KMS-11 (cell line): ENCODE data around the gene MCTP2.

Experiments used
- H2AFZ ChIP-seq: fragments of 200-600 bp; sonication (generic); 2 replicates; pipeline ENCODE4 v1.6.1; 2016; ENCODE audit warnings: antibody characterized with exemption, mixed run types, low read depth
- H3K27ac ChIP-seq: fragments of 200-600 bp; sonication (generic); 2 replicates; pipeline ENCODE4 v1.6.1; 2016; ENCODE audit warnings: mild to moderate bottlenecking, mixed run types
- H3K27me3 ChIP-seq: fragments of 200-600 bp; sonication (generic); 2 replicates; pipeline ENCODE4 v1.6.1; 2017; ENCODE audit warnings: mild to moderate bottlenecking, low read depth, mixed run types, moderate library complexity; ENCODE audit not compliant: insufficient read depth
- H3K36me3 ChIP-seq: fragments of 200-600 bp; sonication (generic); 2 replicates; pipeline ENCODE4 v1.6.1; 2017; ENCODE audit warnings: mild to moderate bottlenecking, mixed run types; ENCODE audit not compliant: insufficient read depth
- H3K4me1 ChIP-seq: fragments of 200-600 bp; sonication (generic); 2 replicates; pipeline ENCODE4 v1.6.1; 2016; ENCODE audit warnings: mild to moderate bottlenecking, low read depth, mixed run types; ENCODE audit not compliant: poor library complexity, severe bottlenecking
- H3K4me2 ChIP-seq: fragments of 200-600 bp; sonication (generic); 2 replicates; pipeline ENCODE4 v1.7.0; 2016; ENCODE audit warnings: mild to moderate bottlenecking, mixed run types
- H3K4me3 ChIP-seq: fragments of 200-600 bp; sonication (generic); IDR thresholded peaks from 2 replicates; pipeline ENCODE4 v1.6.1; 2017; ENCODE audit warnings: low read depth, low read length, mixed read lengths; ENCODE audit not compliant: insufficient read depth
- H3K79me2 ChIP-seq: fragments of 200-600 bp; sonication (generic); 2 replicates; pipeline ENCODE4 v1.6.1; 2016; ENCODE audit warnings: low read depth, mixed run types; ENCODE audit not compliant: insufficient read depth
- H3K9ac ChIP-seq: fragments of 200-600 bp; sonication (generic); 2 replicates; pipeline ENCODE4 v1.6.1; 2016; ENCODE audit warnings: mild to moderate bottlenecking, mixed run types
- H4K20me1 ChIP-seq: fragments of 200-600 bp; sonication (generic); 2 replicates; pipeline ENCODE4 v1.6.1; 2016; ENCODE audit warnings: mild to moderate bottlenecking, mixed run types; ENCODE audit not compliant: insufficient read depth
- TF ChIP-seq, protein P1 (sequence below): fragments of 200-600 bp; sonication (generic); conservative IDR thresholded peaks from 2 replicates; pipeline ENCODE4 v1.6.1; 2017; ENCODE audit warnings: low read depth, mild to moderate bottlenecking, antibody characterized with exemption, low read length, moderate library complexity, mixed read lengths

The MCTP2 gene

DNA sequence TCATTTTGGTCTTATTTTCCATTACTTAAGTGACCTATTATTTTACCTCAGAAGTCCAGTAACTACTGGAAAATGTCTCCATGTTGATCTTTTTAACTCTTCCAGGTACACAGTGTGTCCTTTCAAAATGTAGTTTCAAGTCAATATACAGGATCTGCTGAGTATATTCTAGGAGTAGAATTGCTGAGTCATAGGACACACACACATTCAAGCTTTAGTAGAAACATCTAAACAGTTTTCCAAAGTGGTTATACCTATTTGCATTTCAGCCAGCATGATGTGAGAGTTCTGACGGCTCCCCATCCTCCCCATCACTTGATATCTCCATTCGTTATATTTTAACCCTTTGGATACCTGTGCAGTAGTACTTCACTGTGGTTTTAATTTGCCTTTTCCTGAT is 271.9 kb downstream of the MCTP2 start:
- Histone ChIP-seq H3K79me2 (no peaks in the 10 kb centered on the region), H3K4me2 (no peak overlapping the region), H3K36me3 (no peaks in the 10 kb centered on the region), H2AFZ (no peak overlapping the region), H4K20me1 (no peaks in the 10 kb centered on the region), H3K27ac (no peak overlapping the region), H3K9ac (no peak overlapping the region), H3K27me3 (no peaks in the 10 kb centered on the region), H3K4me1 (no peaks in the 10 kb centered on the region), H3K4me3 (no peak overlapping the region)
- TF ChIP-seq, protein P1, sequence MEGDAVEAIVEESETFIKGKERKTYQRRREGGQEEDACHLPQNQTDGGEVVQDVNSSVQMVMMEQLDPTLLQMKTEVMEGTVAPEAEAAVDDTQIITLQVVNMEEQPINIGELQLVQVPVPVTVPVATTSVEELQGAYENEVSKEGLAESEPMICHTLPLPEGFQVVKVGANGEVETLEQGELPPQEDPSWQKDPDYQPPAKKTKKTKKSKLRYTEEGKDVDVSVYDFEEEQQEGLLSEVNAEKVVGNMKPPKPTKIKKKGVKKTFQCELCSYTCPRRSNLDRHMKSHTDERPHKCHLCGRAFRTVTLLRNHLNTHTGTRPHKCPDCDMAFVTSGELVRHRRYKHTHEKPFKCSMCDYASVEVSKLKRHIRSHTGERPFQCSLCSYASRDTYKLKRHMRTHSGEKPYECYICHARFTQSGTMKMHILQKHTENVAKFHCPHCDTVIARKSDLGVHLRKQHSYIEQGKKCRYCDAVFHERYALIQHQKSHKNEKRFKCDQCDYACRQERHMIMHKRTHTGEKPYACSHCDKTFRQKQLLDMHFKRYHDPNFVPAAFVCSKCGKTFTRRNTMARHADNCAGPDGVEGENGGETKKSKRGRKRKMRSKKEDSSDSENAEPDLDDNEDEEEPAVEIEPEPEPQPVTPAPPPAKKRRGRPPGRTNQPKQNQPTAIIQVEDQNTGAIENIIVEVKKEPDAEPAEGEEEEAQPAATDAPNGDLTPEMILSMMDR = no peak

DNA sequence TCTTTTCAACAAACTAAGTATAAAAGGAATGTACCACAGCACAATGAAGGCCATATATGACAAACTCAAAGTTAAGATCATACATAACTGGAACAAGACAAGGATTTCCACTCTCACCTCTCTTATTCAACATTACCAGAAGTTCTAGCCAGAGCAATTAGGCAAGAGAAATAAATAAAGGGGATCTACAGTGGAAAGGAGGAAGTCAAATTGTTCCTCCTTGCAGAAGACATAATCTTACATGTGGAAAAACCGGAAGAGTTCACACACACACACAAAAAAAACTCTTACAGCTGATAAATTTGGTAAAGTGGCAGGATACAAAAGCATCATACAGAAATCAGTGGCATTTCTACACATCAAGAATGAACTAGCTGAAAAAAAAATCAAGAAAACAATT is 277.9 kb downstream of the MCTP2 start:
- Histone ChIP-seq H3K4me1 (no peaks in the 10 kb centered on the region), H3K27me3 (no peaks in the 10 kb centered on the region), H3K36me3 (no peaks in the 10 kb centered on the region), H3K4me2 (no peak overlapping the region), H2AFZ (no peak overlapping the region), H4K20me1 (no peaks in the 10 kb centered on the region), H3K27ac (no peak overlapping the region), H3K4me3 (no peak overlapping the region), H3K79me2 (no peaks in the 10 kb centered on the region), H3K9ac (no peak overlapping the region)
- TF ChIP-seq, protein P1 = no peak

DNA sequence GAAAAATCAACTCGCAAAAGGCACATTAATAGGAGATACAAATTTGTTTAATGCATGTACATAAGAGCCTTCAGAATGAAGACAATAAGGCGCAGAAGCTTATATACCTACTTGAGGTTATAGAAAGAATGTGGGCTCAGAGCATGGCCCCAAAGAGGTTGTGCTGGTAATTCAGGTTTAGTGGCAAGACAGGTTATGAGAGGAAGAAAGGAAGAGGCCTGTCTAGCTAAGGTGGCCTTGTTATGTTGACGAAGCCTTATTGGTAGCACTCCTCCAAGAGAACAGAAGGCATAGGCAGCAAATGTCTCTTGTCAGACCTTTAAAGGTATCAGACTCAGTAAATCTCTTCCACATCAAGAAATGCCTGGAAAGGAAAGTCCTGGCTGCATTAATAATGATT is 290.8 kb downstream of the MCTP2 start:
- Histone ChIP-seq H4K20me1 (no peaks in the 10 kb centered on the region), H2AFZ (no peak overlapping the region)
- TF ChIP-seq, protein P1 = no peak

DNA sequence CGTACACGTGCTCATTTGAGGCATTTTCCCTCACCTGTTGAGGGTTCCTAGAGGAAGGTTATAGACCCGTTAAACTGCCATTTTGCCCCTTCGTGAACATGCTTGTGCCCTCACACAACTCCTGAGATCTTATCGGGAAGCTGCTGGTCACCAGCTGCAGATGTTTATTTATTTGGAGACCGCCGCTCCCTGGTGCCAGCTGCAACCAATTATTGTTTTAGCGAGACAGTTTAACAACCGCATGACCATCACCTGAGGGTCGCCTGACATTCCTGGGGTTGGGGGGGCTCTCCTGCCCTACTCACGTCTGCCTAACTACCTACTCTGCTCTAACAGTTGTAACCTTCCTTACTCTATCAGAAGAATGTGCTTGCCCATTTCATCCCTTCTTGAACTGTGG is 292.5 kb downstream of the MCTP2 start:
- no peaks in the 10 kb centered on the region for H4K20me1 ChIP-seq
- no peaks in the 10 kb centered on the region for H3K27me3 ChIP-seq
- H3K9ac ChIP-seq = no peak overlapping the region
- H3K27ac ChIP-seq = no peak overlapping the region
- H2AFZ ChIP-seq = no peak overlapping the region
- no peaks in the 10 kb centered on the region for H3K4me1 ChIP-seq
- no peak overlapping the region for H3K4me2 ChIP-seq
- TF ChIP-seq, protein P1 = no peak
- no peaks in the 10 kb centered on the region for H3K79me2 ChIP-seq
- no peak overlapping the region for H3K4me3 ChIP-seq
- H3K36me3 ChIP-seq = no peaks in the 10 kb centered on the region

More for the DNA sequence above, 290.8 kb downstream of the MCTP2 start:
- Histone ChIP-seq H3K4me1 (no peaks in the 10 kb centered on the region), H3K36me3 (no peaks in the 10 kb centered on the region), H3K27me3 (no peaks in the 10 kb centered on the region), H3K9ac (no peak overlapping the region), H3K27ac (no peak overlapping the region), H3K79me2 (no peaks in the 10 kb centered on the region), H3K4me3 (no peak overlapping the region), H3K4me2 (no peak overlapping the region)
